ENCODE data around the gene NLRP7. TPM values are rescaled to one million over a fixed set of nuclear protein-coding genes. Genes with fewer than 3 reads are reported as not detected.
"Not testable (repeated sequence)": the region's sequence is repeated elsewhere in the genome, so short reads cannot be mapped to it uniquely, and the experiment has no call there.

The NLRP7 gene
- total and polyA plus RNA-seq, 4 experiments from 2014 or later: not detected

DNA sequence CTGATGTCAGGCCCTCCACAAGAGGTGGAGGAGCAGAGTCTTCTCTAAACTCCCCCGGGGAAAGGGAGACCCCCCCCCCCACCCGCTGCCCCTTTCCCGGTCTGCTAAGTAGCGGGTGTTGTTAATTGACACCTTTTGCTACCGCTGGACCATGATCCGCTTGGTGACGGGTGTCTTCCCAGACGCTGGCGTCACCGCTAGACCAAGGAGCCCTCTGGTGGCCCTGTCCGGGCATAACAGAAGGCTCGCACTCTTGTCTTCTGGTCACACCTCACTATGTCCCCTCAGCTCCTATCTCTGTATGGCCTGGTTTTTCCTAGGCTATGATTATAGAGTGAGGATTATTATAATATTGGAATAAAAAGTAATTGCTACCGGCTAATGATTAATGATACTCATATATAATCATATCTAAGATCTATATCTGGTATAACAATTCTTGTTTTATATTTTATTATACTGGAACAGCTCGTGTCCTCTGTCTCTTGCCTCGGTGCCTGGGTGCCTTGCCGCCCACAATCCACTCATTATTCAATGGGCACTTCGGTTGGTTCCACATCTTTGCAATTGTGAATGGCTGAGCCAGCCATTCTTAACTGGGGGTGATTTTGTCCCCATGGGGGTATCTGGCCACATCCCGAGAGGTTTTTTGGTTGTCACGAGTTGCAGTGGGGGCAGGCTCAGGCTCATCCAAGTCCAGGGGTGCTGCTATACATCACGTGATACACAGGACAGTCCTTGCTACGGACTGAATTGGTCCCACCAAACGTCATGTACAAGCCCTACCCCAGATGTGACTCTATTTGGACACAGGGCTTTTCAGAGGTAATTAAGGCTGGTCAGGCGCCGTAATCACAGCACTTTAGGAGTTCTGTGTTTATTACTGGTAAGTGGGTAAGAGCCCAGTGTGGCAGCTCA is 27.4 kb downstream of the NLRP7 start:
- H3K4me1 ChIP-seq (ENCODE audit: insufficient read depth, low read length); CTCF ChIA-PET (ENCODE audit: partially characterized antibody); H3K4me3 Mint-ChIP-seq; H3K9me3 ChIP-seq (ENCODE audit: control insufficient read depth in 1 of 2, low read length in 2 of 2); H3K36me3 ChIP-seq (ENCODE audit: insufficient read depth, low read length); H3K27ac ChIP-seq (ENCODE audit: low read depth, low read length); POLR2A ChIA-PET (ENCODE audit: partially characterized antibody); H3K4me3 ChIP-seq (ENCODE audit: low read length in 2 of 2); H3K4me1 Mint-ChIP-seq; DNase-seq; intact Hi-C loops (cut with micrococcal nuclease); H3K27me3 ChIP-seq (ENCODE audit: insufficient read depth, low read length); H3K36me3 Mint-ChIP-seq; H3K27ac Mint-ChIP-seq: not testable (repeated sequence)
- peaks cover 6 to 16% of the 10 kb centered on the region in 2 donors for H3K27me3 Mint-ChIP-seq
- H3K9me3 Mint-ChIP-seq: peaks cover 0 to 12% (median 2%) of the 10 kb centered on the region in 8 donors

DNA sequence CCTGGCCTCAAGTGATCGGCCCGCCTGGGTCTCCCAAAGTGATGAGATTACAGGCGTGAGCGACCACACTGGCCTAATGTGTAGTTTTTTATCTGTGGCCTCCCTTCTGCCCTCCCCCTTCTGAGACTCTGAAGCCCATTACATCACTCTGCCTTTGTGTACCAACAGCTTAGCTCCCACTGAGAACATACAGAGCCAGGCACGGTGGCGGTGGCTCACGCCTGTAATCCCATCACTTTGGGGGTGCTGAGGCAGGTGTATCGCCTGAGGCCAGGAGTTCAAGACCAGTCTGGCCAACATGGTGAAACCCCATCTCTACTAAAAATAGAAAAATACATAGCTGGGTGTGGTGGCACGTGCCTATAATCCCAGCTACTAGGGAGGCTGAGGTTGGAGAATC is 28.8 kb downstream of the NLRP7 start:
- H3K4me3 ChIP-seq (ENCODE audit: low read length in 2 of 2): no peak overlapping the region
- no peaks in the 10 kb centered on the region for H3K36me3 Mint-ChIP-seq
- peaks cover 6 to 18% of the 10 kb centered on the region in 2 donors for H3K27me3 Mint-ChIP-seq
- DNase-seq: no peak
- H3K36me3 ChIP-seq (ENCODE audit: insufficient read depth, low read length): no peaks in the 10 kb centered on the region
- H3K4me3 Mint-ChIP-seq: no peak overlapping the region
- intact Hi-C loops (cut with micrococcal nuclease): no loop called here
- no peaks in the 10 kb centered on the region for H3K4me1 ChIP-seq (ENCODE audit: insufficient read depth, low read length)
- H3K27ac ChIP-seq (ENCODE audit: low read depth, low read length): no peak overlapping the region
- H3K9me3 Mint-ChIP-seq: peaks cover 0 to 10% (median 0%) of the 10 kb centered on the region in 8 donors
- no peaks in the 10 kb centered on the region for H3K27me3 ChIP-seq (ENCODE audit: insufficient read depth, low read length)
- no peaks in the 10 kb centered on the region for H3K9me3 ChIP-seq (ENCODE audit: control insufficient read depth in 1 of 2, low read length in 2 of 2)
- CTCF ChIA-PET (ENCODE audit: partially characterized antibody): interaction anchor here (1.1 kb wide), 1 partner anchor 9 kb away, joined by 3 read pairs; no protein-coding TSS in a partner anchor
- no peak overlapping the region for H3K27ac Mint-ChIP-seq
- POLR2A ChIA-PET (ENCODE audit: partially characterized antibody): no interaction called here
- peaks cover 0 to 5% (median 2%) of the 10 kb centered on the region in 4 donors for H3K4me1 Mint-ChIP-seq

DNA sequence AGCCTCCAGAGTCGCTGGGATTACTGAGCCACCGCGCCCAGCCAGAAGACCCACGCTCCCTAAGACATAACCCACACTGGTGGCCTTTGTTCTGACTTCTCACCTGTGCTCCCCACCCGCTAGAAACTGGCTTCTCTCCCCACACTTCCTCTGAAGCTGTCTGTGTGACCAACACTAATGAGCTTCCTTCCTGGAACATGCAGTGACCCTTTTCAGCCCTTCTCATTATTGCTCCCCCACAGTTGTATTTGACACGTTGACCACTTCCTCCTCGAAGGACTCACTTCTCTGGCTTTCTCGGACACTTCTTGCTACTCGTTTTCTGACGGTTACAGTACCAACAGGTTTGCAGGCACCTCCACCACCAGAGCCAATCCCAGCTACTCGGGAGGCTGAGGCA is 30.5 kb downstream of the NLRP7 start:
- H3K4me3 Mint-ChIP-seq: no peak overlapping the region
- Histone ChIP-seq H3K4me1 (ENCODE audit: insufficient read depth, low read length) (no peaks in the 10 kb centered on the region), H3K9me3 (ENCODE audit: control insufficient read depth in 1 of 2, low read length in 2 of 2) (no peaks in the 10 kb centered on the region), H3K36me3 (ENCODE audit: insufficient read depth, low read length) (no peaks in the 10 kb centered on the region), H3K27ac (ENCODE audit: low read depth, low read length) (no peak overlapping the region), H3K27me3 (ENCODE audit: insufficient read depth, low read length) (no peaks in the 10 kb centered on the region), H3K4me3 (ENCODE audit: low read length in 2 of 2) (no peak overlapping the region)
- intact Hi-C loops (cut with micrococcal nuclease): no loop called here
- ChIA-PET POLR2A (ENCODE audit: partially characterized antibody) (no interaction called here), CTCF (ENCODE audit: partially characterized antibody) (no interaction called here)
- H3K4me1 Mint-ChIP-seq: peaks cover 0 to 2% (median under 1%) of the 10 kb centered on the region in 4 donors
- DNase-seq: no peak
- peak overlapping the region in 1 of 7 donors; percentile 61 for H3K27ac Mint-ChIP-seq
- peaks cover 0 to 14% (median 0%) of the 10 kb centered on the region in 8 donors for H3K9me3 Mint-ChIP-seq
- peaks cover 6 to 19% of the 10 kb centered on the region in 2 donors for H3K27me3 Mint-ChIP-seq
- H3K36me3 Mint-ChIP-seq: no peaks in the 10 kb centered on the region

DNA sequence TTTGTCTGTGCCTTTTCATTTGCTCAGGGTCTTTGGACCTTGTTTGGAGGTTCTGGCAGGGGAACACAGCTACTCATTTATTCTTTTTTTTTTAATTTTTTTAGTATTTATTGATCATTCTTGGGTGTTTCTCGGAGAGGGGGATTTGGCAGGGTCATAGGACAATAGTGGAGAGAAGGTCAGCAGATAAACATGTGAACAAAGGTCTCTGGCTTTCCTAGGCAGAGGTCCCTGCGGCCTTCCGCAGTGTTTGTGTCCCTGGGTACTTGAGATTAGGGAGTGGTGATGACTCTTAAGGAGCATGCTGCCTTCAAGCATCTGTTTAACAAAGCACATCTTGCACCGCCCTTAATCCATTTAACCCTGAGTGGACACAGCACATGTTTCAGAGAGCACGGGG is 39.4 kb downstream of the NLRP7 start:
- intact Hi-C loops (cut with micrococcal nuclease); H3K4me3 ChIP-seq (ENCODE audit: low read length in 2 of 2); DNase-seq; POLR2A ChIA-PET (ENCODE audit: partially characterized antibody); H3K4me1 ChIP-seq (ENCODE audit: insufficient read depth, low read length); H3K27ac ChIP-seq (ENCODE audit: low read depth, low read length); H3K4me3 Mint-ChIP-seq; H3K36me3 ChIP-seq (ENCODE audit: insufficient read depth, low read length); H3K9me3 ChIP-seq (ENCODE audit: control insufficient read depth in 1 of 2, low read length in 2 of 2); CTCF ChIA-PET (ENCODE audit: partially characterized antibody); H3K27ac Mint-ChIP-seq; H3K4me1 Mint-ChIP-seq; H3K36me3 Mint-ChIP-seq; H3K27me3 ChIP-seq (ENCODE audit: insufficient read depth, low read length): not testable (repeated sequence)
- Mint-ChIP-seq H3K27me3 (peaks cover 9 to 12% of the 10 kb centered on the region in 2 donors), H3K9me3 (peaks cover 0 to 11% (median 2%) of the 10 kb centered on the region in 8 donors)

DNA sequence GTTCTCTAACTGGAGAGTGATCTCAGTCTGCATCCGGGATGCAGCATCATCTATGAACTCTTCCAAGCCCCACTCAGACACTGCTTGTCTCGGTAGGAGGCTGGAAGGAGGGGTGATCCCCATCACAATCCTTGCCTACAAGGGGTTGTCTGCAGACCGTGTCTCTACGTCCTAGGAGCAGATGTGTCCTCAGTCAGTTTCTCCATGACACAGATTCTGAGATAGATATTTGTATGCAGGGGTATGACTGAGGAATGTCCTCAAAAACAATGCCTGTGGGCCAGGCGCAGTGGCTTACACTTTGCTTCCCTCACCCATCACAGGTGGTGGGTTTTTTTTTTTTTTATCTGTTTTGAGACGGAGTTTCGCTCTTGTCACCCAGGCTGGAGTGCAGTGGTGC is 40.5 kb downstream of the NLRP7 start:
- Histone ChIP-seq H3K4me1 (ENCODE audit: insufficient read depth, low read length) (no peaks in the 10 kb centered on the region), H3K36me3 (ENCODE audit: insufficient read depth, low read length) (no peaks in the 10 kb centered on the region), H3K4me3 (ENCODE audit: low read length in 2 of 2) (no peak overlapping the region), H3K9me3 (ENCODE audit: control insufficient read depth in 1 of 2, low read length in 2 of 2) (no peaks in the 10 kb centered on the region), H3K27ac (ENCODE audit: low read depth, low read length) (no peak overlapping the region), H3K27me3 (ENCODE audit: insufficient read depth, low read length) (no peaks in the 10 kb centered on the region)
- Mint-ChIP-seq H3K4me3 (no peak overlapping the region), H3K4me1 (no peaks in the 10 kb centered on the region), H3K9me3 (peaks cover 0 to 6% (median 2%) of the 10 kb centered on the region in 8 donors), H3K27me3 (peaks cover 9% of the 10 kb centered on the region in 2 donors), H3K27ac (no peak overlapping the region), H3K36me3 (no peaks in the 10 kb centered on the region)
- CTCF ChIA-PET (ENCODE audit: partially characterized antibody): no interaction called here
- intact Hi-C loops (cut with micrococcal nuclease): no loop called here
- POLR2A ChIA-PET (ENCODE audit: partially characterized antibody): no interaction called here
- DNase-seq: no peak

DNA sequence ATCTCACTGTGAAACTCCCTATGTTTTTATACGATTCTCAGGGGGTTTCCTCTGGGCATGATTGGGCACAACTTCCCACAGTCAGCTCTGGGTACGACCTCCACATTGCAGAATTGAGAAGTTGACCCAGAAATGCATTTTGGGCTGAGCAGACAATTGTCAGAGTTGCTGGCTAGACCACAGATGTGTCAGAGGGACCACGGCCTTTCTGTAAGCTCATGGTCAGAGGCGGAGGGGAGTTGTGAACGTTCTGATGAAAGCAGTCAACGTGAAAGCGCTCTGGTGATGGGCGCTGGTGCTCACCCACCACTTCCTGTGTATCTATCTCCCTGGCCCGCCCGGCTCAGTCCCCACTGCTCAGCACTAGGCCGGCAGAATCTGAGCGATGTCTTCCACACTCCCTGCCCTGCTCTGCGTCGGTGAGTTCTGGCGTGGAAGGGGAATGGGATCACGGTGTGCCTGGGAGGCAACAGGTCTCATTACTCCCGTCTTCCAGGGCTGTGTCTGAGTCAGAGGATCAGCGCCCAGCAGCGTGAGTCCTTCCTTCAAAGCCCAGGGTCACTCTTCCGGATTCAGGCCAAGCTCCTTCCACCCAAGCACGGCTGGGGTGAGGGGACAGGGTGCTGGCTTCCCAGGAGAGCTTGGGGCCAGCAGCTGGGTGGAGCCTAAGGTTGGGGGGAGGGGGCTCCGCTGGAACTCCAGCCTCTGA is 41.4 kb downstream of the NLRP7 start, which contains the start of gene NCR1:
TSS of gene NCR1 (plus strand) at position 346 of the 709 bp plus-strand sequence. CDS start at position 386, 40 bp downstream.
- Mint-ChIP-seq H3K9me3 (peaks cover 0 to 6% (median 1%) of the 10 kb centered on the region in 8 donors), H3K27ac (no peak within 1 kb of the TSS)

DNA sequence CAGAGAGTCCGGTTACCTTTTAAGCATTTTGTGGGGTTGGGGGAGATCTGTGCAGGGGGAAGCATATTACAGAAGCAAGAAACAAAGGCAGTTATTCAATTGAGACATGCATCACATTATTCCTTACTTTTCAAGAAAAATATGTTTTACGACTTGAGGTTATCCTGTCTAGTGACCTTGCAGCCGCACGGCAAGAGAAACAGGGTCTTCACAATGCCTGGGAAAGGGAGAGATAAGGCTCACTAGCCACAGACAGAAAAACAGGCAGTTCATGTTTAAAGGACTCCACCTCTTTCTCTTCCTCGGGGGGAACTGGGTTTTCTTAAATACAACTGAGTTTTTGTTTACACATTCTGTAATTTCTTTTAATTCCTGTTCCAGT is 41.9 kb downstream of the NLRP7 start:
- no peak overlapping the region for H3K4me3 ChIP-seq (ENCODE audit: low read length in 2 of 2)
- H3K27me3 Mint-ChIP-seq: peaks cover 7 to 8% of the 10 kb centered on the region in 2 donors
- POLR2A ChIA-PET (ENCODE audit: partially characterized antibody): no interaction called here
- no peak overlapping the region for H3K27ac ChIP-seq (ENCODE audit: low read depth, low read length)
- peaks cover 0 to 4% (median 0%) of the 10 kb centered on the region in 8 donors for H3K9me3 Mint-ChIP-seq
- H3K36me3 ChIP-seq (ENCODE audit: insufficient read depth, low read length): no peaks in the 10 kb centered on the region
- CTCF ChIA-PET (ENCODE audit: partially characterized antibody): no interaction called here
- no peaks in the 10 kb centered on the region for H3K4me1 Mint-ChIP-seq
- no peaks in the 10 kb centered on the region for H3K4me1 ChIP-seq (ENCODE audit: insufficient read depth, low read length)
- H3K36me3 Mint-ChIP-seq: no peaks in the 10 kb centered on the region
- H3K27ac Mint-ChIP-seq: no peak overlapping the region
- H3K9me3 ChIP-seq (ENCODE audit: control insufficient read depth in 1 of 2, low read length in 2 of 2): no peaks in the 10 kb centered on the region
- intact Hi-C loops (cut with micrococcal nuclease): no loop called here
- no peak overlapping the region for H3K4me3 Mint-ChIP-seq
- no peaks in the 10 kb centered on the region for H3K27me3 ChIP-seq (ENCODE audit: insufficient read depth, low read length)
- no peak for DNase-seq

More for the DNA sequence above, 41.4 kb downstream of the NLRP7 start, which contains the start of gene NCR1:
- no peaks in the 10 kb centered on the region for H3K4me1 Mint-ChIP-seq
- no peak within 1 kb of the TSS for H3K4me3 Mint-ChIP-seq
- no peak for DNase-seq
- ChIA-PET POLR2A (ENCODE audit: partially characterized antibody) (no interaction called here), CTCF (ENCODE audit: partially characterized antibody) (no interaction called here)
- no peaks in the 10 kb centered on the region for H3K36me3 Mint-ChIP-seq
- H3K9me3 ChIP-seq (ENCODE audit: control insufficient read depth in 1 of 2, low read length in 2 of 2): no peaks in the 10 kb centered on the region
- no peaks in the 10 kb centered on the region for H3K36me3 ChIP-seq (ENCODE audit: insufficient read depth, low read length)
- no peak within 1 kb of the TSS for H3K27ac ChIP-seq (ENCODE audit: low read depth, low read length)
- no peak within 1 kb of the TSS for H3K4me3 ChIP-seq (ENCODE audit: low read length in 2 of 2)
- intact Hi-C loops (cut with micrococcal nuclease): no loop called here
- H3K27me3 ChIP-seq (ENCODE audit: insufficient read depth, low read length): no peaks in the 10 kb centered on the region
- H3K4me1 ChIP-seq (ENCODE audit: insufficient read depth, low read length): no peaks in the 10 kb centered on the region
- H3K27me3 Mint-ChIP-seq: peaks cover 8 to 9% of the 10 kb centered on the region in 2 donors

Measured in CD4-positive, alpha-beta memory T cell (primary cell).